Prostate gland (tissue), 2 donors: ENCODE measurements around the gene PROKR2. TPM values are rescaled to one million over a fixed set of nuclear protein-coding genes. Genes with fewer than 3 reads are reported as not detected.

ENCODE experiments used
- DNase-seq: peaks from one replicate; pipeline ENCODE4 v3.0.0-alpha.2; 2019; ENCODE audit warnings: low spot score
- H3K27ac ChIP-seq, 2 donors: fragments of 200-600 bp; sonication (generic); 2 replicates each; pipeline ENCODE4 v1.5.1; 2017 to 2019
- H3K27me3 ChIP-seq: fragments of 200-600 bp; sonication (generic); replicated peaks from 2 replicates; pipeline ENCODE4 v1.5.1; 2019; ENCODE audit not compliant: insufficient read depth
- H3K36me3 ChIP-seq, 2 donors: fragments of 200-600 bp; sonication (generic); 1 replicate in 1 of 2; 2 replicates in 1 of 2; pipeline versions ENCODE4 v1.5.1 to v1.8.1; 2017 to 2019
- H3K4me1 ChIP-seq: fragments of 200-600 bp; sonication (generic); replicated peaks from 2 replicates; pipeline ENCODE4 v1.5.1; 2019
- H3K4me3 ChIP-seq, 2 donors: fragments of 200-600 bp; sonication (generic); 2 replicates each; pipeline ENCODE4 v1.5.1; 2017 to 2019
- H3K9me3 ChIP-seq: fragments of 200-600 bp; sonication (generic); 2 replicates; pipeline ENCODE4 v1.5.1; 2017
- POLR2A ChIP-seq: fragments of 450-650 bp; IDR thresholded peaks from one replicate; pipeline ENCODE4 v1.6.1; 2016; ENCODE audit warnings: antibody characterized with exemption, mild to moderate bottlenecking
- POLR2AphosphoS5 ChIP-seq: sonication (generic); formaldehyde crosslinking; IDR thresholded peaks from one replicate; pipeline ENCODE4 v1.6.1; 2017; ENCODE audit warnings: antibody characterized with exemption
- WGBS: methylation state at CpG from one replicate; pipeline ENCODE4 v1.1.5; 2018; 5-methylcytosine and 5-hydroxymethylcytosine counted together
- intact Hi-C: fragments of 100-400 bp; cut with DNase I; formaldehyde crosslinking; loops from one replicate; pipeline ENCODE4 v1.14.2; 2022
- small RNA-seq, 2 donors: library from RNA; depleted of rRNA; stranded (forward); fragments of <200 nt; gene quantifications; one replicate each; pipeline ENCODE3, GENCODE V24; 2016
- total RNA-seq, 2 donors: library from RNA; depleted of rRNA; stranded (reverse); fragments of >200 nt; gene quantifications; one replicate each; pipeline ENCODE4 v1.1.0, GENCODE V29; 2016
- TF ChIP-seq, protein P1 (sequence below), 4 experiments: fragments of 200-600 bp in 2 of 4; fragments of 450-650 bp in 2 of 4; sonication (generic) in 2 of 4; IDR thresholded peaks; 1 replicate in 3 of 4; 2 replicates in 1 of 4; pipeline ENCODE4 v1.5.1; 2016 to 2019; ENCODE audit warnings: antibody characterized with exemption in 4 of 4, mild to moderate bottlenecking in 2 of 4, moderate library complexity in 2 of 4

The PROKR2 gene
- total RNA-seq, 2 donors from 2014 or later: not detected

DNA sequence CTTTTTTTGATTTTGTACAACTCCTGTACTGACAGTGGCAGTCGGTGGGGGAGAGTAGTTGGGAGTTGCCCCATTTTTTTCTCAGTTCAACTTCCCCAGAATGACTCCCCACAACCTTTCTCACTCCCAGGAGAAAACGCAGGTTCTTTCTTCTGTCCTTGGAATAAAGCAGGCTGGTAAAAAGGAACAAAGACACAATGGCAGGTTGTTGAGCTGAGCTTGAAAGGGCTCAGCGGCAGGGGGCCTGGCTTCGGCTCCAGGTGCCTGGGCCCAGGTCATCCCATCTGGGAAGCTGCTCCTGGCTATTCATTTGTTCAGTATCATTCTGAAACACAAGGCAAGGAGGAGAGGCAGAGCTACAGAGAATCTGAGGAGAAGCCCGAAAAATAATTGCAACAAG, 46.2 kb downstream of the PROKR2 start:
- H3K36me3 ChIP-seq: no peaks in the 10 kb centered on the region
- TF ChIP-seq POLR2A (no peak), POLR2AphosphoS5 (no peak)
- TF ChIP-seq, protein P1, sequence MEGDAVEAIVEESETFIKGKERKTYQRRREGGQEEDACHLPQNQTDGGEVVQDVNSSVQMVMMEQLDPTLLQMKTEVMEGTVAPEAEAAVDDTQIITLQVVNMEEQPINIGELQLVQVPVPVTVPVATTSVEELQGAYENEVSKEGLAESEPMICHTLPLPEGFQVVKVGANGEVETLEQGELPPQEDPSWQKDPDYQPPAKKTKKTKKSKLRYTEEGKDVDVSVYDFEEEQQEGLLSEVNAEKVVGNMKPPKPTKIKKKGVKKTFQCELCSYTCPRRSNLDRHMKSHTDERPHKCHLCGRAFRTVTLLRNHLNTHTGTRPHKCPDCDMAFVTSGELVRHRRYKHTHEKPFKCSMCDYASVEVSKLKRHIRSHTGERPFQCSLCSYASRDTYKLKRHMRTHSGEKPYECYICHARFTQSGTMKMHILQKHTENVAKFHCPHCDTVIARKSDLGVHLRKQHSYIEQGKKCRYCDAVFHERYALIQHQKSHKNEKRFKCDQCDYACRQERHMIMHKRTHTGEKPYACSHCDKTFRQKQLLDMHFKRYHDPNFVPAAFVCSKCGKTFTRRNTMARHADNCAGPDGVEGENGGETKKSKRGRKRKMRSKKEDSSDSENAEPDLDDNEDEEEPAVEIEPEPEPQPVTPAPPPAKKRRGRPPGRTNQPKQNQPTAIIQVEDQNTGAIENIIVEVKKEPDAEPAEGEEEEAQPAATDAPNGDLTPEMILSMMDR (IDR thresholded peaks at IDR 0.05): no peak
- H3K27me3 ChIP-seq: no peaks in the 10 kb centered on the region
- DNase-seq: no peak
- 66% methylated on average over 5 of the region's 5 CpGs for WGBS
- H3K27ac ChIP-seq: no peak overlapping the region
- H3K4me3 ChIP-seq: no peak overlapping the region
- intact Hi-C loops: no loop called here
- no peaks in the 10 kb centered on the region for H3K4me1 ChIP-seq
- no peaks in the 10 kb centered on the region for H3K9me3 ChIP-seq

DNA sequence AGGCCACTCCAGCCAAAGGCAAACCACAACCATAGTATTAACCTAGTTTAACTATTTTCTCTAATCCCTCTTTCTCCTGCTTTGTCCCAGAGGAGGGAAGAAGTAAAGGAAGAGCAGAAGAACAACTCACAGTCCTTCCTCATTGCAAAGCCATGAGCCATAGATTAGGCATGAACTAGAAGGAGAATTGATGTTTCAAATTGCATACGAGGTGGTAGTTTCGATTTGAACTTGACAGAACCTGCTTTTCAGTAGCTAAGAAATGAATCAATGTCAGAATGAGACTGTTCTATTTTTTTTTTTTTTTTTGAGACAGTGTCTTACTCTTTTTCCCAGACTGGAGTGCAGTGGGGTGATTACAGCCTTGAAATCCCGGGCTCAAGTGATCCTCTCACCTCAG, 48.3 kb downstream of the PROKR2 start:
- Histone ChIP-seq H3K4me1 (no peaks in the 10 kb centered on the region), H3K27me3 (no peaks in the 10 kb centered on the region), H3K27ac (no peak overlapping the region), H3K9me3 (no peaks in the 10 kb centered on the region), H3K4me3 (no peak overlapping the region), H3K36me3 (no peaks in the 10 kb centered on the region)
- WGBS: 61% methylated on average over 3 of the region's 3 CpGs
- TF ChIP-seq POLR2AphosphoS5: no peak
- TF ChIP-seq POLR2A: no peak
- TF ChIP-seq, protein P1 (IDR thresholded peaks at IDR 0.05): no peak
- no peak for DNase-seq
- intact Hi-C loops: no loop called here

DNA sequence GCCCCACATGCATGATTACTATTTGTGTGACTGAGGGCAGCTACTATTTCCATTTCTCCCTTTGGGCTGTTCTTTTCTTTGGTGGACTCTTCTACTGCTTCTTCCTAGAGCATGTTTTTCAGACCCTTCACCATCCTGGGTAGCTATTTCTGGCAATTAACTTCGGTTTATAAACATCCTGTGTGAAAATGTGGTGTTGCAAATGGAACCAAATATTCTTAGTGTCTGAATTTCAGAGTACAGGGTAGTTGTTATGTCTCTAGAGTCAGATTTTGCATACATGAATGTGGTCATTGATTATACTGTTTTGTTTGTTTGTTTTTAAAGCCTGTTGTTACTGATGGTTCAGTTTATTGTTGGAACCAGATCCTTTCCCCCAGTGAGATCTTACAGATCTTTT, 49.7 kb downstream of the PROKR2 start:
- H3K27me3 ChIP-seq: no peaks in the 10 kb centered on the region
- WGBS: 54% methylated on average over 1 of the region's 1 CpG
- no peaks in the 10 kb centered on the region for H3K36me3 ChIP-seq
- H3K27ac ChIP-seq: no peak overlapping the region
- no peaks in the 10 kb centered on the region for H3K4me1 ChIP-seq
- H3K9me3 ChIP-seq: no peaks in the 10 kb centered on the region
- DNase-seq: no peak
- TF ChIP-seq, protein P1 (IDR thresholded peaks at IDR 0.05): no peak
- TF ChIP-seq POLR2A (no peak), POLR2AphosphoS5 (no peak)
- intact Hi-C loops: no loop called here
- no peak overlapping the region for H3K4me3 ChIP-seq

Small RNA genes within 50 kb of the gene (small RNA-seq; reads per million reads assigned to genes)
- 0 reads per million in 2 donors for gene RNA5-8SP7

Other genes starting within 250 kb of the PROKR2 start
- gene TMEM230, start 203.9 kb downstream of the PROKR2 start, total RNA-seq: 100 to 1,000 TPM; 102 to 187 TPM
- gene PCNA, start 197.0 kb downstream of the PROKR2 start, total RNA-seq: 10 to 100 TPM; 37.0 to 75.4 TPM
- gene CDS2, start 189.9 kb downstream of the PROKR2 start, total RNA-seq: 10 to 100 TPM; 26.2 to 61.8 TPM